Urothelium cell line (cell line): ENCODE measurements around the gene OXNAD1.

Experiments
- DNase-seq: peaks from one replicate; pipeline ENCODE4 v3.0.0; 2011; ENCODE audit warnings: low spot score, mixed read lengths
- FAIRE-seq: peaks from 2 replicates; lab custom pipeline; 2011; peaks lifted over from hg19 to GRCh38; lab: Jason Lieb, UNC

Gene OXNAD1

DNA sequence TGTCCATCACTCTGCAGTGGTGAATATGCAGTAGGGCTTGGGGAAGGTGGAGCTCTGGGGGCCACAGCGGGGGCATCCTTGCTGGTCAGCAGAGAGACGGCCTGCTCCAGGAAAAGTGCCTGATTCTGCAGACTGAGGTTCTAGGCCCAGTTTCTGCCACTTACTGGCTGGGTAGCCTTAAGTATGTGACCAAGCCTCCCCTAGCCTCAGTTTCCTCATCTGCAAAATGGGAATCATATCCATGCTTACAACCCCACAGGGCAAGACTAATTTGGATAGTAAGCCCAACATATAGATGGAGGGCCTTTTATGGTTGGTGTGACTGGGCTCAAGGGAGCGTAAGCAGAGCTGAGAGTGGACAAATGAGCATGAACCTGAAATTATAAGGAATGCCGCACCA lies 60.8 kb downstream of the OXNAD1 start:
- DNase-seq, result no peak
- no peak for FAIRE-seq

- FAIRE-seq, result no peak
- DNase-seq, result no peak
Observed at GRCh38 chr3:16326724-16327349, 61.8 kb downstream of the OXNAD1 start.

- no peak for FAIRE-seq
Observed at GRCh38 chr3:16328124-16328523, 63.1 kb downstream of the OXNAD1 start.

GRCh38 chr3:16329036-16329825 lies 64.2 kb downstream of the OXNAD1 start:
- FAIRE-seq, result no peak
- DNase-seq, result no peak

More at GRCh38 chr3:16328124-16328523, 63.1 kb downstream of the OXNAD1 start:
- no peak for DNase-seq

DNA sequence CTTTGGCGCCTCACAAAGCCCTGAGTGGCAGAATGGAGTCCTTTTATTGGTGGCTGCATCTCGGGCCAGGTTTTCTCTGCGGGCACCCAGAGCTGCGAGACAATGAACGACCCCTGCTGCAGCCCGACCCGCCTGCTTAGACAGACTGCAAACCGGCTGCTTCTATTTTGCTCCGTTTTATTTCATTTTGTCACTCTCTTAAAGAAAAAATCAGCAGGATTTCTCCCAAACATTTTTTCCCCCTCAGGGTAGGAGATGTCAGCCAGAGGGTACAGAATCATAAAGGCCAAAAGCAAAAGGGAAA lies 64.8 kb downstream of the OXNAD1 start:
- FAIRE-seq (no peak), DNase-seq (no peak)

DNA sequence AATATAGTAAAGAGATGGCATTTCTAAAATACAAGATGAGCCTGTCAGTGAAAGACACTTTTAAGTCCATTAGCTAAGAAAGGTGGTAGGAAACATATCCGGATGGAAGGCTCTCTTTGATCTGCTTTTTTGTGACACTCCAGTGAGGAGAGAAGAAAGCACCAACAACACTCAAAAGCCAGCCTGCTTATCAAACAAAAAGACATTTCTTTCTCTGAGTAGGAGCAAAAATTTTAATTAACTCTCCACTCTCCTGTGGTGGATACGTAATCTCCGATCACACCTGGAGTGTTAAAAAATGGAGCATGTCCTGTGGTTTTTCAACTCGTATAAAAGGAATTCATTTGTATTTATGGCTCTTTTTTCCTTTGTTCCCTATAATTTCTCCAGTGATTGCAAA lies 65.3 kb downstream of the OXNAD1 start:
- FAIRE-seq (no peak), DNase-seq (no peak)

GRCh38 chr3:16331319-16331883 lies 66.4 kb downstream of the OXNAD1 start:
- DNase-seq (no peak), FAIRE-seq (no peak)

GRCh38 chr3:16332904-16333426 lies 68.0 kb downstream of the OXNAD1 start:
- DNase-seq (no peak), FAIRE-seq (no peak)

DNA sequence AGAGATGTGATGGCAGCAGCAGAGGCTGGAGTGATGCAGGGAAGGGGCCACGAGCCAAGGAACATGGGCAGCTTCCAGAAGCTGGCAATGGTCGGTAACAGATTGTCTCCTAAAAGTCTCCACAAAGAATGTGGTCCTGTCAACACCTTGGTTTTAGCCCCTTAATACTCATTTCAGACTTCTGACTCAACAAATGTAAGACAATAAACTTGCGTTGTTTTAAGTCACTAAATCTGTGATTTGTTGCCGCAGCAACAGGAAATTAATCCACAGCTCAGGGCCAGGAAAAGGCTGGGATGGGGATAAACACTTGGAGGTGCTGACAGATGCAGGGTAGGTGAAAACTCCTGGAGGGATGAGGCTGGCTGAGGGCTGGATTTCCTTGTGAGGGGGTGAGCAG lies 69.9 kb downstream of the OXNAD1 start:
- no peak for DNase-seq
- no peak for FAIRE-seq

DNA sequence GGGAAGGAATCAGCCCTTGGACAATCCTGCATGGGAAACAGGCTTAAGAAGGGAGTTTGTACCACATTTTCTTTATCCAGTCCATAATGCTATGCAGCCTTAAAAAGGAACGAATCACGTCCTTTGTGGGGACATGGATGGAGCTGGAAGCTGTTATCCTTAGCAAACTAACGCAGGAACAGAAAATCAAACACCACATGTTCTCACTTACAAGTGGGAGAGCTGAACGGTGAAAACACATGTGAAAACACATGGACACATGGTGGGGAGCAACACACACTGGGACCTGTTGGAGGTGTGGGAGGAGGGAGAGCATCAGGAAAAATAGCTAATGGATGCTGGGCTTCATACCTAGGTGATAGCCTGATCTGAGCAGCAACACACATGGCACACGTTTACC lies 70.3 kb downstream of the OXNAD1 start:
- DNase-seq (no peak), FAIRE-seq (no peak)

GRCh38 chr3:16335772-16336645 lies 71.0 kb downstream of the OXNAD1 start:
- no peak for FAIRE-seq

GRCh38 chr3:16336825-16337224 lies 71.8 kb downstream of the OXNAD1 start:
- DNase-seq (no peak), FAIRE-seq (no peak)

More at GRCh38 chr3:16335772-16336645, 71.0 kb downstream of the OXNAD1 start:
- no peak for DNase-seq

- no peak for FAIRE-seq
- DNase-seq, result no peak
Observed at GRCh38 chr3:16337856-16338540, 73.0 kb downstream of the OXNAD1 start.

GRCh38 chr3:16338999-16339398 lies 74.0 kb downstream of the OXNAD1 start:
- DNase-seq (peak; percentile 31), FAIRE-seq (no peak)

DNA sequence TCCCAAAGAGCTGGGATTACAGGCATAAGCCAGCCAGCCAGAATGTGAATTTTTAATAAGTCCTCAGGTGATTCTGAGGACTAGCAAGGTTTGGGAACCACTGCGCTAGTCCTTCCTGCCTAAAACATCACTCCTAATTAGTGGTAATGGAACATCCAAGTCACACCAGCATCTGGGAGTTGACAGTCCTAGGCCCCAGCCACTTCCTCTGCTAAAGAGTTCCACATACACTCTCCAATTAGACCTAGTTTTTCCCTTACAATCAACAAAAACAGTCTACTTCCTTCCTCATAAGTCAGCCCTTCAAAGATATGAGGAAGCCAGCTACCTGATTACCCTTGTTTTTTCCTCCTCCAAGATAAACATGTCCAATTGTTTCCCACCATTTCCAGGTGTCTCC lies 78.1 kb downstream of the OXNAD1 start:
- FAIRE-seq (no peak), DNase-seq (no peak)

DNA sequence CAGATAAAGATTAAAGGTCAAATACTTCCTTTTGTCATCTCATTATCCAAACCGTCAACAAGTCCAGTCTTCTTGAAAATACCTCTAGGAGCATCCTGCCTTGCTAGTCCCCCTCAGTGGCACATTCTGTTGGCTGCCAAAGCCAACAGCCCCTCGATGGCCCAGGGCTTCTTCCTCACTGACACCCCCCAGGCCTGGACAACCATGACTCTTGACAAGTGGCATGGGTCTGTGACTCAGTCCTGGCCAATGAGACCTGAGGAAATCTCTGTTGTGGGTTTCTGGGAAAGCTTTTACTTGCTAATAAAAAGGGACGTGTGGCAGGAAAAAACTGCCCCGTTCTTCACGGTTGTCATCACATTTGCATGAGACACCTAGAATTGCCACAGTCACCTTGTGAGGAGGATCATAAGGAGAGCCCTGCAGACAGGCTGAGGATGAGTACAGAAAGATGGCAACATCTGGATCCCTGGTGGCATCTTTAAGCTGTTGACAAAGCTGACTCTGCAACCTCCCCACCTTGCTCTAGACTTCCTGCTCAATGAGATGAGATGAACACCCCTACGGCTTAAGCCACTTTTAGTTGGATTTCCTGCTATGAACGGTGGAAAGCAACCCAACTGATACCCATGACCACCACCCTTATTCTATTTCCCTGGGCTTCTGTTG lies 81.5 kb downstream of the OXNAD1 start:
- FAIRE-seq (no peak), DNase-seq (no peak)

- FAIRE-seq (no peak), DNase-seq (no peak)
Observed at GRCh38 chr3:16347548-16347947, 82.5 kb downstream of the OXNAD1 start.

- no peak for DNase-seq
- FAIRE-seq, result no peak
Observed at GRCh38 chr3:16349986-16350596, 85.1 kb downstream of the OXNAD1 start.

DNA sequence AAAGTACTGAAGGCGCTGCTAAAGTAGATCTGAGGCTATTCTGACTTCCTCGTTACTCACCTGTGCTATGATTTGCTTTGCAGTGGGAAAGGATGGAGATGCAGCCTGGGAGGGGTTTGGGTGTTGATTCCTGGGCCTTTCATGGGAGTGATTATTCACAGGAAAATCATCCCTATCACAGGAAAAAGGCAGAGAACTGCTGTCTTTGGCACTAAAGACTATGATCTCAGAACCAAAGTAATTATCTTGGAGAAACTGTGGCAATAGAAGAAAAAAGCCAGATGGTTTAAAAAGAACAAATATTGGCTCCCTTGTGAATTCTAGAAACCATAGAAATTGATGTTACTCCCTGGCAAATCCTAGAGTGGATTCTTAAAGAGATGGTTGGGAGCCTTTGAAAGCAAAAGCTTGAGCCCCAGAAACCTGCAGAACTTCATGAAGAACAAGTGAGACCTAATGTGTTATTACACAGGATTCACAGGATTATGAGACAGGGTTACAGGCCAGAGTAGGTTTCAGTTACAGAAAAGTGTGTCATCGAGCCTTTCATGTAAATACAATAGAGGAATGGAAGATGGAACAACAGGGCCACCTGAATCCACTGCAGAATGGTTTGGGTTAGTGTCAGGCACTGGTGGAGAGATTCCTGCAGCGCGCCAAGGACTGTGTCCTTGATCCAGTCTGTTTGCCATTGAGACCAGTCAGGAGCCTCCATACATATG lies 85.7 kb downstream of the OXNAD1 start:
- no peak for DNase-seq
- FAIRE-seq, result no peak
